HG03354 (cell line): Measurements from ENCODE around the gene KIF21A.

ENCODE experiments used
- ATAC-seq: cut with Tn5 transposase; IDR thresholded peaks from one replicate; pipeline ENCODE4 v1.9.1; 2021; ENCODE audit warnings: mild to moderate bottlenecking; ENCODE audit not compliant: unreplicated experiment, poor library complexity, severe bottlenecking

The KIF21A gene

DNA sequence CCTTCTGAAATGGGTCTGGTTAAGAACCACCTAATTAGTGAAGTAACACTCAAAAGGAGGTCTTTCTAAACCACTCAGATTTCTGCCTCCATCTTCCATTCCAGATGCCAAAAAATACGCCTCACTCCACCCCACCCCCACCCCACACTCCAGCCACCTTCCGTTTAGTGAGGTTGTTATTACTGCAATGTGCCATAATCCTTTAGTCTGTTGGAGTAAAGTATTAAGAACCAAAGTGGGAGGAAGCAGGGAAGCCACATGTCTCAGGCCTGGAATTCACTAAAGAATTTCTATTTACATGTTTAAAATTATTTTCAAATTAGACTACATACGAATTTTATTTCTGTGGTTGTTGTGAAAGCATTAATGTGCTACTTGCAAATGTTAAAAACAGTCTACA, 7.4 kb downstream of the KIF21A start:
- no peak for ATAC-seq

DNA sequence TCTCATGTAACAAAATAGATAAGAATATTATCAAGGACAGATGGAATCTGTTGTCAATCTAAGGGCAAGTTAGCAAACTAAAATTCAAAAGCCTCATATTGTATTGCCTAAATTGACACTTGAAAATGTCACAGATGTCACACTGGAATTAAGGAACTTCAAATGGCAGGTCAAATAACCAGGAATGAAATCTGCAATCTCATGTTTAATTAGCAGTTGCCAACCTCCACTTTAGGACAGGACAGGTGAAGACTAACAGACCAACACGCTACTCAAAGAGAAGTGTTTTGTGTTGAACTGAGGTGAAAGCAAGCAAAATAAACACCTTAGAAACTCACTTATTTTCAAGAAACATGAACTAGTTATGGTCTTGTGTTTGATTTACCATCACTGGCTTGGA, 11.1 kb downstream of the KIF21A start:
- ATAC-seq, result no peak

DNA sequence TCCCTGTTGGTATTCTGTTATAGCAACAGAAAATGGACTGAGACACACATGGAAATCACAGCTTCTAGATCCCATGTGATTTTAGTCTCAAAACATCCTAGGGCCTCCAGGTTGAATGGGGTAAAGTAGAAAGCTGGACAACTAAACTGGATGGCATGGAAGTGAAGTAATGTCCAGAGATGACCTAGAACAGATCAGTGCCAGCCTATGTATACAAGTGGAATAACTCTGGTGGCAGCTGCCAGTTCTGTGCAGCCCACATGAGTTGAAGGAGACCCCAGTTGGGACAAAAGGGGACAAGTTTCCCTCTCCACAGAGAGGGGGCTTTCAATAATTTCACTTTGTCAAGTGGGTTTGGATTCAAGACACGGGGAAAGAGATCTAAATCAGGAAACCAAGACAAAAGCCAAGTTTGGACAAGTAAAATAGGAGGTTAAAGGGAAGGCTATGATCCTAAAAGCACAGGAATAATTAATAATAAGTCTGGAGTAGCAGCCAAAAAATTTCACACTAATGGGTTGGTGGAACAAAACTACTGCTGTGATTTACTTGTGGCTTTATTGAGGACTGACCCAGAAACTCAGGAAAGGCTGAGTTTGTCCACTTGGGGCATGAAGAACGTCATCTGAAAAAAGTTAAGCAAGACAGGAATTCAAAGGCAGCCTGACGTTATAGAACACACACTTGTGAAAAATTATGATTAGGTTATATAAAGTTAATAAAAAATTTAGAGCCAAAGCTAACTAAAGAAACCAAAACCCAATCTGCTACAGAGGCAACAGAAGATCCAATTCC, 11.7 kb downstream of the KIF21A start:
- no peak for ATAC-seq

DNA sequence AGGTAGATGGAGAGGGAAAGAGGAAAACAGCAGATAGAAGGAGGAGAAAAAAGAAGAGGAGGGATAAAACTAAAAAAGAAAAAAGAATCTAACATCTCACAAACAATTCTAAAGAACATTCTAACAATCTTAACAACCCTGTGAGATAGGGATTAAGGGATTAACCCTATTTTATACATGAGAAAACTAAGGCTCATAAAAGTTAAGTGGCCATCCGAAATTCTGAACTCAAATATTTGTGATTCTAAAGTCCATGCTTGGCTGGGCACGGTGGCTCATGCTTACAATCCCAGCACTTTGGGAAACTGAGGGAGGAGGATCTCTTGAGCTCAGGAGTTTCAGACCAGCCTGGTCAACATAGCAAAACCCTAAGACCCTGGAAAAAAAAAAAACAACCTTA, 13.1 kb downstream of the KIF21A start:
- ATAC-seq, result no peak

DNA sequence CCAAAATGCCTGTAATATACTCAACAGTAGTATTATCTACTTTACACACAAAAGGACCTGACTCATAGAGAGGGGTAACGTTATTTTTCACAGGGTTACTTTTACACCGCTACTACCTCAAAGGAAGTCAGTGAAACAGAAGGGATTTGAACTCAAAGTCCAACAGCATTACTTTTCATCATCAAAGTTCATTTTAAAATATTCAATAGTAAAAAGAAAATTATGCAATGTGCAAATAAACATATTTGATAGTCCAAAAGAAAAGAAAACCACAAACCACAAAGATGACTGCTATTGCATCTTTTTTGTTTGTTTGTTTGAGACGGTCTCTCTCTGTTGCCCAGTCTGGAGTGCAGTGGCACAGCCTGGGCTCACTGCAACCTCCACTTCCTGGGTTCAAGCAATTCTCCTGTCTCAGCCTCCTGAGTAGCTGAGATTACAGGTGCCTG, 15.5 kb downstream of the KIF21A start:
- no peak for ATAC-seq

DNA sequence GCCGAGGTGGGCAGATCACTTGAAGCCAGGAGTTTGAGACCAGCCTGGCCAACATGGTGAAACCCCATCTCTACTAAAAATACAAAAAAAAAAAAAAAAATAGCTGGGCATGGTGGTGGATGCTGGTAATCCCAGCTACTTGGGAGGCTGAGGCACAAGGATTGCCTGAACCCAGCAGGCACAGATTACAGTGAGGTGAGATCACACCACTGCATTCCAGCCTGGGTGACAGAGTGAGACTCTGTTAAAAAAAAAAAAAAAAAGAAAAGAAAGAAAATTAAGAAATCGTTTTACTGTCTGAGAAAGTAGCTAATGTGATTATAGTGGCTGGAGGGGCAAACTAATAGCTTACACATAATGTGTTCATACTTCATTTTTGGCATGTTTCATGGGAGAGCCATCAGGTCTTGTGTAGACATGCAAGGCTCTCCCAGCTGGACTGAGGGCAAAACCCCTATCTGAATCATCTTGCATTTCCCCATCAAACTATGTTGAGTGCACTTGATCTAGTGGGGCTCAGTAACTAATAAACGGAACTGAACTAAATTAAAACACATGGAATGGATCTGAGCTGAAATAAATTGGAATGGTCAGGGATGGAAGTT, 16.2 kb downstream of the KIF21A start:
- ATAC-seq, result no peak

DNA sequence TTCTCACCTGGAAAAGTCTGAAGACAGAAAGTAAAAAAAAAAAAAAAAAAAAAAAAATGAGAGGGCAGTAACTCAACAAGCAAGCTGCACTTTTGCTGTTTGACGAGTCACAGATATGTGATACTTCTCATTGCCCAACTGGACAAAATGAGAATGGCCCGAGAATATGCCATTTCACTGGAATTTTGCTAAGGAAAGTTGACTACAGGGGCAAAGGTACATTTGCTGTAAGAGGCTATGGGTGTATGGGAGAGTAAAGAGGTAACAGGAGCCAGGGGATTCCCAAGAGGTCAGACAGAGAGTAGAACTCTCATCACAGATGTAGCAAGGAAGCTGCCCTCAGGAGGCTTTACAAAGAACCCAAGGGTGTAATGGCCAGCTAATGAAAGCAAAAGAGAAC, 22.9 kb downstream of the KIF21A start:
- no peak for ATAC-seq

DNA sequence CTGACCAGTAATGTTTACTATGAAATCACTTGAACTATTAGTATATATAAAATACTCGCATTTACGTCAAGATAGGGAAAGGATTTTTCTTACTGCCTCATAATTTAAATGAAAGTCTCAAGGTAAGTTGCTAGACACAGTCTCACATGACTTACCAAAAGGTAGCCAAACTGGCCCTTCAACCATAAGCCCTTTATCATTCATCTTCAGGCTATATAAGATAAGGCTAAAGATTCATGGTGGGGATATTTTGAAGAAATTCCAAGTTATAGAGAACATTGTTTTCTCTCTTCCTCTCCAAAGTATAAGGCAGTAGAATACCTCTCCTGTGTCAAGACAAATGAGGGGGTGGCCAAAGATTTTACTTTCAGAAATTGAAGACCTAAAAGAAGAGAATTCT, 23.4 kb downstream of the KIF21A start:
- no peak for ATAC-seq

DNA sequence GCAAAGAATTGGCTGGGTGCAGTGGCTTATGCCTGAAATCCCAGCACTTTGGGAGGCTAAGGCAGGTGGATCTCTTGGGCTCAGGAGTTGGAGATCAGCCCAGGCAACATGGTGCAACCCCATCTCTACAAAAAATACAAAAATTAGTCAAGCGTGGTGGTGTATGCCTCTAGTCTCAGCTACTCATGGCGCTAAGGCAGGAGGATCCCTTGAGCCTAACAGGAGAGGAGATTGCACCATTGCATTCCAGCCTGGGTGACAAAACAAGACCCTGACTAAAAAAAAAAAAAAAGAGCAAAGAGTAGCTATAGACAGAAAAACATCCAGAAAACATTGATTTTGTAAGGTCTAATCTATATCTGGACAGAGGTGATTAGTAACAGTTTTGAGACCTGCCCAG, 25.0 kb downstream of the KIF21A start:
- ATAC-seq, result no peak

DNA sequence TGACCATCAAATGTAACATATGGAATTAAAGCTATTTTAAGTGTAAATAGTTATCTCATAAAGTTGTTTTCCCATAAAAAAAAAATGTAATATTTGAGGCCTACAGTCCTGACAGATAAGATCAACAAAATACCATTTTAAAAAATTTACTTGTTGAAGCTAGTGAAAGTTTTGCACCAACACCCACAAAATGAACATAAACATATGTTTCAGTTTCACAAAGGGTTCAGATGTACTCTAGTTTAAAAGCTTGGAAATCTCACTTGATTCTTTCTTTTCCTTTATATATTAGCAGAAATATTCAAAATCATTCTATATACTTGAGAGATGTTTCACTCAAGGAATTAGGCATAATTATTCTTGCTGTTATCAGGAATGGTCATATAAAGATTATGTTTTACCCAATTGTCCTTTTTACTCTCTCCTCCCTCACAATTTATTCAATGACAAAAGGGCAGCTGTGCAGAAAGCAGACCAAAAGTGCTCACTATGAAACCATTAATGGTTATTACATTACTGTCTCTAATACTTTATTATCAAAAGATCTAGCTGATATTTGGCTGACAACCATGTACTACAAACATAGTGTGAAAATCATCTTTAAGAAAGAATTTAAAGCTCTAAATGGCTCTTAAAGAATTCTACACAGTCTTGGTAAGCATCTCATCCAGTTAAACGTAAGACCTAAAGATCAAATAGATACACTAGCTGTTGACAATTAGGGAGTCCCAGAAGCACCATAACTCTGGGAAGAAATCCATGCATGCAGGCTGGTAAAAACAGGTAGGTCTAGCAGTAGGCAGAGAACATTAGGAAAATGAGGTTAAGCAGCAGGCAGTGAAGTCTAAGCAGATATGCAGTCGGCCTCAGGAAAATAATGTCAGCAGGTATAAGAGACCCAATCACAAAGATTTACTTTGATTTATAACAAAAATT, 28.8 kb downstream of the KIF21A start:
- ATAC-seq, result no peak

DNA sequence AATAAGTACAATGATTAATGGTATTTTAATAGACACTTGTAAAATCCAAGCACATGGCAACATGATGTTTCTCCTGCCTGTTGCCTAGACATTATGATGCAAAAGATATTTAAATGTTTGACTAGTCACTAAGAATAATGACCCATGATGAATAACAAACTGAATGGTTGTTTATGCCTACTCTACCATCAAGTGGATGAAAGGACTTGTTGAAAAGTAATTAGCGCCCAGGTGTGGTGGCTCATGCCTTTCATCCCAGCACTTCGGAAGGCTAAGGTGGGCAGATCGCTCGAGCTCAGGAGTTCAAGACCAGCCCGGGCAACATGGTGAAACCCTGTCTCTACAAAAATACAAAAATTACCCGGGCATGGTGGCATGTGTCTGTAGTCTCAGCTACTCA, 30.7 kb downstream of the KIF21A start:
- ATAC-seq, result no peak

DNA sequence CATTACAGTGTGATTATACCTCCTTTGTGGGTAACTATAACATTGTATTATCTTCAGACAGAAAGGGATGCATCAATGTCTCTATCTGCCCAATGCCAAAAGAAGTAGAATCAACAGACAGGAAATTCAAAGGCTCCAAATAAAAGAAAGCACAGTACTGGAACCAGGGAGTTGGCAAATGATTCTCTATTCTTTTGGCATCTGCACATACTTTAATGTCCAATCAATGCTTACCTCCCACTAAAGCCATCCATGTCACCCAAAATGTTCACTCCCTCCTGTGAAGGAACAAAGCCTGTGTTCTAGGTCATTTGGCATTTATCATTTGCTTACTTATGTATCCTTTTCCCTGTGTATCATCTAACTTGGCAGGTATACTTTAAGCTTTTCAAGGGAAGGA, 36.7 kb downstream of the KIF21A start:
- no peak for ATAC-seq

DNA sequence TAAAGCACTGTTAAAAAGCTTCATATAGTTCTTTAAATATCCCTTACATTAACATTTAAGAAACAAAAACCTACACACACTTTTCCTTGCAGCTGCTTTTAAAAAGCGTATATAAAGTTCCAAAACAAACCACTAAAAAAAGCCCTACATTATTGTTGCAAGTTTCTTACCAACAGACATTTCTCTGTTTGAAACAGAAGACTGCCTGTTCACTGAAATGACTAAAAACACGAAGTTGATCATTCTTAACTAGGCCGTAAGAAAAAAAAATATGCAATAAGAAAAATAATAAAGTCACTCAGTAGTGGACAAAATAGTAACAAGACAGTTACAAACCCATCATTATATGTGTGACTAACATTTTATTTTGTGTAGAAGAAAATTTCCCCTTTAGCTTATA, 37.3 kb downstream of the KIF21A start:
- no peak for ATAC-seq

DNA sequence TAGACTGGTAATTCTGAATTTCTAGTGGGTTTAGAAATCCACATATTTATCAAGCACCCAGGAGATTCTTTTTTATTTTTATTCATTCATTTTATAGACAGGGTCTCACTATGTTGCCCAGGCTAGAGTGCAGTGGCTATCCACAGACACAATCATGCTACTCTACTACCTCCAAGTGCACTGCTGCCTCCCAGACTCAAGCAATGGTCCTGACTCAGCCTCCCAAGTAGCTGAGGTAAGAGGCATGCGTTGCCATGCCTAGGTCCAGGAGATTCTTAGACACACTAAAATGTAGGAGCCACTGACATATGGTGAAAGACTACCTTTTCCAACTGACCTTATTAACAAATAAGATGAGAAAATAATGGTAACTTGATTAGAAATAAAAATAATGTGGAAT, 38.9 kb downstream of the KIF21A start:
- ATAC-seq, result no peak

DNA sequence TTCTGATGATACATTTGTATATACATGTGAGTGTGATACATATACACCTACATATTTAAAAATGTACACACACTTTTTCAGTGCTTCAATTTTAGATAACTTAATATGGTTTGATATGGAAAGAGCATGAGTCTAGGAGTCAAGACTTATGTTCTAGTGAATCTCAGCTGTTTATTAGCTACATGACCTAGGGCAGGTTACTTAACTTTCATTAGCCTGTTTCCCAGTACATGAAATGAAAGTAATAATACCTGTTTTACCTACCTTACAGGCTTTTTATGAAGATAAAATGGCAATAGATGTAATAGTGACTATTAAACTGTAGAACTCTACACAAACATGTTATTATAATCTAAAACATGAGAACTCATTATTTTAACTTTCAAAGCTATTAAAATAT, 39.5 kb downstream of the KIF21A start:
- no peak for ATAC-seq

DNA sequence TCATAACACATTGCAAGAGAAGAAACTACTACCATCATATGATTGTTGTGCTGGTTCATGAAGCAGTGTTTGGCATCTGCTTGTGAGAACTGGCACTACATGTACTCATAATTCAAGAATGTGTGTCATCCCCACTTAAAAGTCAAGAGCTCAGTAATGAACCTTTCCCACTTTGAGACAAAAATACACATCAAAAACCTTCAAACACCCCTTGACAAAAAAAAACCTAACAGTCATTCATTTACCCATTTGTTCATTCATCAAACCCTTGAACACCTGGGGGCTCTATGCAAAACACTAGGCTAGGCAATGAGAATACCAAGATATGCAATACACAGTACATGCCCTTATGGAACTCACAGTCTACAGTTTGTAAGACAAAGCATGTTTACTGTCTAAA, 40.0 kb downstream of the KIF21A start:
- ATAC-seq, result peak; percentile 57

DNA sequence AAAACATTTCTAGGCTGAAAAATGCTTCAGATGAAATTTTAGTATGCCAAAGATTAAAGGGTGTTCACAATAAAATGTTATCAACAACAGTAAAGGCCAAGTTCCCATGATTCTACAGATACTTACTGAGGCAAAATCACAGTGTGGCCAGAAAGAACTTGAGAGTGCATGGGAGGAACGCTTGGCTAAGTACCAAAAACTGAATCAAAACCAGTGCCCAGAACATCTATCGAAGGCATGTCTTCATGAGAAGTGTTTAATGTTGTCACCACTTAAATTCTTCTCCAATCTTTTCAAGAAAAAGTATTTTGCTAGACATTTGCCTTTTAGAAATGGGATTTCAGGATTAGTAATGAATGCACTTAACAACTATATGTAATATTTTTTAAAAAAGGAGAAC, 41.5 kb downstream of the KIF21A start:
- no peak for ATAC-seq

DNA sequence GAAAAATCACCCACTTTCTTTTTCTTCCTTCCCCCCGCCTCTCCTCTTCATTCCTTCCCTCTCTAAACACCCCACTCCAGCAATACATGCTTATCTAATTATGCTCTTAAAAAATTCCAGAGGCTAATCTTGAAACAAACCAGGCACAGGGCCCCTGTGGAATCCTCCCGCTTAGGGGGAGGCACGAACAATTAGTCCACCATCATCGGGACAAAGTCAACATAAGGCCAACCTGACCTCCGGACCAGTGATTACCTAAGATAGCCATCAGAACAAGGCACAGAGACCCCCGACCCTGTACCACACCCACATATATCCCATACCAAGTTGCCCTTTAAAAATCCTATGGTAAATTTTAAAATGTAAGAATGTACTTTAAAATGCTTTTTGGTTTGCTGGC, 47.1 kb downstream of the KIF21A start:
- ATAC-seq, result no peak

DNA sequence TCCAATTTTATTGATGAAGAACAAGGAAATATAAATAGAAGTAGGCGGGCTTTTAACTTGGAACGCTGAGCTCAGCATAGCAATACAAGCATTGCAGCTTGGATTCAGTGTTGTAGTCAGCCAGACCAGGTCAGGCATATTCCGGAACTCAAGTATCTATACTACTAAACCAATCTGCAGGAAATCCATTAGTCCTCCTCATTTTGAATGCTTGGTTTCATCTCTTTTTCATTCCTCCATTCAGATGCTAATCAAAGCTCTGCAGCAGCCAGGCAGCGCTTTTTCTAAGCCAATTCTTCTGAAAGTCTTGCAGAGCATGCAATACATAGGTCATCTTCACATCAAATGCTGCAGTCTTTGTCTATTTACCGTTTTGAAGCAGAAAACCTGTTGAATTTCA, 49.0 kb downstream of the KIF21A start:
- ATAC-seq, result no peak

DNA sequence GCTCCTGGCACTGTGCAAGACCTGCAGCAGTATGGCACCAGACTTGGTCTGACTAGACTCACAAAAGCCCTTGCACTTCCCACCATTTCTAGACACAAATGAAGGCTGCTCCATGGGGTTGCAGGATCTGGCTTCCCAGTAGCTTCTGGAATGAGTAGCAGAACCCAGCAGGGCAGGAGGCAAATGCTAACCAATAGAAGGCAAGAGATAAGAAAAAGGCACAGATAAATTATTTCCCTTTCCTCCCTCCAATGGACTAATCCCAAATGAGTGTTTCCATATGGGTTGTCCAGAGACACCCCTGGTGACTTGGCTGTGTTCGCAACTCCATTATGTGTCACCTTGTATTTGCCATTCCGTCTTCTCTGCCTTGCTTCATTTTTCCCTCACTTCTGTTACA, 49.7 kb downstream of the KIF21A start:
- no peak for ATAC-seq
